HepG2 (cell line): ENCODE measurements around the gene MAGEA2B.

Experiments used
- CTCF ChIP-seq: sonication (generic); formaldehyde crosslinking; IDR thresholded peaks from 2 replicates; pipeline ENCODE4 v1.5.0; 2020; ENCODE audit warnings: mild to moderate bottlenecking, missing genetic modification reagents, moderate library complexity
- NR3C1 ChIP-seq: sonication (generic); formaldehyde crosslinking; IDR thresholded peaks from 2 replicates; pipeline ENCODE4 v1.4.0; 2020; ENCODE audit warnings: missing genetic modification reagents
- SUZ12 ChIP-seq: fragments of 150-350 bp; IDR thresholded peaks from 2 replicates; pipeline ENCODE4 v1.6.1; 2014; ENCODE audit warnings: low read depth, low read length
- ZNF329 ChIP-seq: sonication (generic); formaldehyde crosslinking; IDR thresholded peaks from 2 replicates; pipeline ENCODE4 v1.9.0; 2021; ENCODE audit warnings: low read depth, mild to moderate bottlenecking, missing genetic modification reagents

- TF ChIP-seq SUZ12 (no peak), CTCF (CRISPR knock-in tag) (no peak), NR3C1 (CRISPR knock-in tag) (no peak), ZNF329 (CRISPR knock-in tag) (no peak)
Measured at GRCh38 chrX:152725409-152725808, 11.0 kb downstream of the MAGEA2B start.
